HFFc6 (cell line): Measurements from ENCODE around the gene FHOD3. TPM values are rescaled to one million over a fixed set of nuclear protein-coding genes. Genes with fewer than 3 reads are reported as not detected.

Source experiments
- DNase-seq: peaks from one replicate; pipeline ENCODE4 v3.0.0-alpha.2; 2018
- H3K27ac Mint-ChIP-seq: 2 replicates; pipeline ENCODE4 v1.8.0; 2020; ENCODE audit warnings: mild to moderate bottlenecking, mixed read lengths
- H3K27me3 Mint-ChIP-seq: 2 replicates; pipeline ENCODE4 v1.8.0; 2021; ENCODE audit warnings: mild to moderate bottlenecking, moderate library complexity, mixed read lengths; ENCODE audit not compliant: insufficient read depth
- H3K36me3 Mint-ChIP-seq: 2 replicates; pipeline ENCODE4 v1.8.0; 2021; ENCODE audit warnings: low read depth, mixed read lengths
- H3K4me1 Mint-ChIP-seq: 2 replicates; pipeline ENCODE4 v1.8.0; 2020; ENCODE audit warnings: low read depth, mixed read lengths
- H3K4me3 Mint-ChIP-seq: 2 replicates; pipeline ENCODE4 v1.8.0; 2020; ENCODE audit warnings: mild to moderate bottlenecking, moderate library complexity, mixed read lengths
- H3K9me3 Mint-ChIP-seq: 2 replicates; pipeline ENCODE4 v1.8.0; 2020; ENCODE audit warnings: mild to moderate bottlenecking, mixed read lengths
- CTCF ChIP-seq: fragments of 200-600 bp; sonication (generic); IDR thresholded peaks from 2 replicates; pipeline ENCODE4 v1.5.0; 2021; ENCODE audit warnings: antibody characterized with exemption, mild to moderate bottlenecking
- total RNA-seq, 6 experiments: library from RNA; stranded (reverse); fragmentation: NEBNext Ultra II Directional; extraction: Animal tissue kit (Norgen Biotek cat#: 25700); gene quantifications; 2 replicates in 1 of 6; 3 replicates in 5 of 6; pipeline ENCODE4 v1.2.3, GENCODE V29; 2021

The FHOD3 gene
- total RNA-seq, 6 experiments from 2014 or later: 32.8 to 67.6 (median 61.4) TPM

GRCh38 chr18:36594621-36595020, 297.1 kb downstream of the FHOD3 start:
- no peaks in the 10 kb centered on the region for H3K9me3 Mint-ChIP-seq
- H3K27ac Mint-ChIP-seq: no peak overlapping the region
- no peak for TF ChIP-seq CTCF
- DNase-seq: no peak
- peaks cover 36% of the 10 kb centered on the region for H3K4me1 Mint-ChIP-seq
- peaks cover 8% of the 10 kb centered on the region; the same call in 1 of the 2 replicates for H3K36me3 Mint-ChIP-seq
- H3K27me3 Mint-ChIP-seq: peaks cover 2% of the 10 kb centered on the region; the same call in 1 of the 2 replicates
- no peak overlapping the region for H3K4me3 Mint-ChIP-seq

- no peaks in the 10 kb centered on the region for H3K9me3 Mint-ChIP-seq
- no peak for TF ChIP-seq CTCF
- H3K36me3 Mint-ChIP-seq: peaks cover 9% of the 10 kb centered on the region; the same call in 1 of the 2 replicates
- H3K27ac Mint-ChIP-seq: no peak overlapping the region
- peaks cover 2% of the 10 kb centered on the region; the same call in 1 of the 2 replicates for H3K27me3 Mint-ChIP-seq
- H3K4me1 Mint-ChIP-seq: peaks cover 30% of the 10 kb centered on the region
- H3K4me3 Mint-ChIP-seq: no peak overlapping the region
- no peak for DNase-seq
Observed at GRCh38 chr18:36595046-36595817, 297.7 kb downstream of the FHOD3 start.

GRCh38 chr18:36595818-36596215, 298.3 kb downstream of the FHOD3 start:
- Mint-ChIP-seq H3K36me3 (peaks cover 13% of the 10 kb centered on the region; the same call in 1 of the 2 replicates), H3K4me1 (peaks cover 24% of the 10 kb centered on the region), H3K4me3 (no peak overlapping the region), H3K27ac (no peak overlapping the region), H3K9me3 (no peaks in the 10 kb centered on the region), H3K27me3 (peaks cover 2% of the 10 kb centered on the region; the same call in 1 of the 2 replicates)
- no peak for TF ChIP-seq CTCF
- no peak for DNase-seq

GRCh38 chr18:36597636-36598035, 300.1 kb downstream of the FHOD3 start:
- Mint-ChIP-seq H3K27me3 (no peaks in the 10 kb centered on the region), H3K4me3 (no peak overlapping the region), H3K9me3 (no peaks in the 10 kb centered on the region), H3K36me3 (peaks cover 16% of the 10 kb centered on the region), H3K4me1 (peaks cover 10% of the 10 kb centered on the region), H3K27ac (no peak overlapping the region)
- no peak for TF ChIP-seq CTCF
- no peak for DNase-seq

GRCh38 chr18:36600548-36600947, 303.0 kb downstream of the FHOD3 start:
- no peak overlapping the region for H3K4me3 Mint-ChIP-seq
- H3K36me3 Mint-ChIP-seq: peaks cover 27% of the 10 kb centered on the region
- no peak for TF ChIP-seq CTCF
- no peaks in the 10 kb centered on the region; the same call in 1 of the 2 replicates for H3K27me3 Mint-ChIP-seq
- H3K27ac Mint-ChIP-seq: no peak overlapping the region
- H3K4me1 Mint-ChIP-seq: no peaks in the 10 kb centered on the region
- no peaks in the 10 kb centered on the region for H3K9me3 Mint-ChIP-seq
- DNase-seq: no peak
